ENCODE results near the gene BCL2L11. TPM values are rescaled to one million over a fixed set of nuclear protein-coding genes. Genes with fewer than 3 reads are reported as not detected.

Gene BCL2L11
- total RNA-seq, 4 donors from 2014 or later = 8.9 to 27.0 (median 18.0) TPM

GRCh38 chr2:111157071-111157661 lies 36.5 kb downstream of the BCL2L11 start:
- TF ChIP-seq CTCF (IDR thresholded peaks at IDR 0.05) = no peak
- TF ChIP-seq EP300 (IDR thresholded peaks at IDR 0.05) = no peak
- TF ChIP-seq POLR2A (IDR thresholded peaks at IDR 0.05) = no peak
- TF ChIP-seq POLR2AphosphoS5 (IDR thresholded peaks at IDR 0.05) = no peak

GRCh38 chr2:111157798-111158197 lies 37.1 kb downstream of the BCL2L11 start:
- no peak overlapping the region for H3K4me3 ChIP-seq
- WGBS = 93% methylated on average over 2 of the region's 2 CpGs
- DNase-seq (ENCODE audit: low spot score in 2 of 2) = no peak
- peaks cover 28% of the 10 kb centered on the region for H3K4me1 ChIP-seq
- no peaks in the 10 kb centered on the region for H3K9me3 ChIP-seq
- H3K27ac ChIP-seq = no peak overlapping the region
- H3K27me3 ChIP-seq = no peaks in the 10 kb centered on the region
- TF ChIP-seq CTCF (IDR thresholded peaks at IDR 0.05) = no peak
- no peak for TF ChIP-seq EP300 (IDR thresholded peaks at IDR 0.05)
- no peak for TF ChIP-seq POLR2A (IDR thresholded peaks at IDR 0.05)
- TF ChIP-seq POLR2AphosphoS5 (IDR thresholded peaks at IDR 0.05) = no peak
- peaks cover 6% of the 10 kb centered on the region for H3K36me3 ChIP-seq

More at GRCh38 chr2:111157071-111157661, 36.5 kb downstream of the BCL2L11 start:
- 79% methylated on average over 5 of the region's 5 CpGs for WGBS
- DNase-seq (ENCODE audit: low spot score in 2 of 2) = no peak
- no peak overlapping the region for H3K27ac ChIP-seq
- H3K36me3 ChIP-seq = peaks cover 11% of the 10 kb centered on the region
- H3K9me3 ChIP-seq = no peaks in the 10 kb centered on the region
- no peak overlapping the region for H3K4me3 ChIP-seq
- no peaks in the 10 kb centered on the region for H3K27me3 ChIP-seq
- H3K4me1 ChIP-seq = peaks cover 25% of the 10 kb centered on the region

- no peaks in the 10 kb centered on the region for H3K27me3 ChIP-seq
- peaks cover 6% of the 10 kb centered on the region for H3K36me3 ChIP-seq
- 95% methylated on average over 5 of the region's 5 CpGs for WGBS
- TF ChIP-seq CTCF (IDR thresholded peaks at IDR 0.05) = no peak
- no peak for TF ChIP-seq EP300 (IDR thresholded peaks at IDR 0.05)
- TF ChIP-seq POLR2AphosphoS5 (IDR thresholded peaks at IDR 0.05) = no peak
- no peak for TF ChIP-seq POLR2A (IDR thresholded peaks at IDR 0.05)
- DNase-seq (ENCODE audit: low spot score in 2 of 2) = no peak
- H3K4me3 ChIP-seq = no peak overlapping the region
- H3K9me3 ChIP-seq = no peaks in the 10 kb centered on the region
- no peak overlapping the region for H3K27ac ChIP-seq
- H3K4me1 ChIP-seq = peaks cover 33% of the 10 kb centered on the region
Measured at GRCh38 chr2:111159641-111160040, 38.9 kb downstream of the BCL2L11 start.

GRCh38 chr2:111160758-111161157 lies 40.0 kb downstream of the BCL2L11 start:
- WGBS = 87% methylated on average over 3 of the region's 3 CpGs
- Histone ChIP-seq H3K9me3 (no peaks in the 10 kb centered on the region), H3K4me3 (no peak overlapping the region), H3K36me3 (peaks cover 14% of the 10 kb centered on the region), H3K4me1 (peaks cover 26% of the 10 kb centered on the region), H3K27ac (no peak overlapping the region), H3K27me3 (no peaks in the 10 kb centered on the region)
- no peak for TF ChIP-seq POLR2AphosphoS5 (IDR thresholded peaks at IDR 0.05)
- no peak for TF ChIP-seq POLR2A (IDR thresholded peaks at IDR 0.05)
- TF ChIP-seq EP300 (IDR thresholded peaks at IDR 0.05) = no peak
- TF ChIP-seq CTCF (IDR thresholded peaks at IDR 0.05) = no peak
- no peak for DNase-seq (ENCODE audit: low spot score in 2 of 2)

GRCh38 chr2:111161971-111162370 lies 41.3 kb downstream of the BCL2L11 start:
- Histone ChIP-seq H3K27ac (no peak overlapping the region), H3K9me3 (no peaks in the 10 kb centered on the region), H3K36me3 (peaks cover 24% of the 10 kb centered on the region), H3K4me3 (no peak overlapping the region), H3K27me3 (no peaks in the 10 kb centered on the region), H3K4me1 (peaks cover 26% of the 10 kb centered on the region)
- WGBS = 43% methylated on average over 11 of the region's 12 CpGs
- no peak for TF ChIP-seq EP300 (IDR thresholded peaks at IDR 0.05)
- no peak for TF ChIP-seq CTCF (IDR thresholded peaks at IDR 0.05)
- no peak for TF ChIP-seq POLR2AphosphoS5 (IDR thresholded peaks at IDR 0.05)
- DNase-seq (ENCODE audit: low spot score in 2 of 2) = no peak
